ENCODE results near the gene RSAD1. TPM values are rescaled to one million over a fixed set of nuclear protein-coding genes. Genes with fewer than 3 reads are reported as not detected.
"Not testable (repeated sequence)": the region's sequence is repeated elsewhere in the genome, so short reads cannot be mapped to it uniquely, and the experiment has no call there.

The RSAD1 gene
- total RNA-seq, 3 donors from 2014 or later: 59.9 to 67.7 (median 67.4) TPM

DNA sequence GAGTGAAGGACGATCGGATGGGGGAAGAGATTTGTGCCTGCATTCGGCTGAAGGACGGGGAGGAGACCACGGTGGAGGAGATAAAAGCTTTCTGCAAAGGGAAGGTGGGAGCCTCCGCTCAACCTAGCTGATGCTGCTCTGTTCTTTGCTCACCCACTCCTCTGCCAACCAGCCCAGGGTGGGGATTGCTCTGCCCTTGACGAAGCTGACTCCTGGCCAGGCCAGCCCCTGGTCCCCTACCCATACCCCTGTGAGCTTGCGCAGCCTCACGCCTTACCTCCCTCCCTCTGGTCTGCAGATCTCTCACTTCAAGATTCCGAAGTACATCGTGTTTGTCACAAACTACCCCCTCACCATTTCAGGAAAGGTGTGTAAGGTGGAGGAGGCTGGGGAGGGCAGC is 4.8 kb upstream of the RSAD1 start:
- no peak overlapping the region for H3K4me3 Mint-ChIP-seq
- no peaks in the 10 kb centered on the region for H3K9me3 Mint-ChIP-seq
- no peak for ATAC-seq
- no peak for DNase-seq
- H3K27me3 Mint-ChIP-seq (ENCODE audit: low read depth): peaks cover 15% of the 10 kb centered on the region
- peaks cover 5% of the 10 kb centered on the region for H3K36me3 Mint-ChIP-seq (ENCODE audit: insufficient read depth)
- peaks cover 7% of the 10 kb centered on the region for H3K4me1 Mint-ChIP-seq (ENCODE audit: low read depth)

DNA sequence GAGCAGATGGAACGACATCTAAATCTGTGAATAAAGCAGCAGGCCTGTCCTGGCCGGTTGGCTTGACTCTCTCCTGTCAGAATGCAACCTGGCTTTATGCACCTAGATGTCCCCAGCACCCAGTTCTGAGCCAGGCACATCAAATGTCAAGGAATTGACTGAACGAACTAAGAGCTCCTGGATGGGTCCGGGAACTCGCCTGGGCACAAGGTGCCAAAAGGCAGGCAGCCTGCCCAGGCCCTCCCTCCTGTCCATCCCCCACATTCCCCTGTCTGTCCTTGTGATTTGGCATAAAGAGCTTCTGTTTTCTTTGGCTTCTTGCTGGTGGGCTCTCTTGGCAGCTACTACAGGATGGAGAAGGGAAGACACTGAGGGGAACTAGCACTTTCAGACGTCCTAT is 4.1 kb upstream of the RSAD1 start:
- Mint-ChIP-seq H3K9me3 (no peaks in the 10 kb centered on the region), H3K4me1 (ENCODE audit: low read depth) (peaks cover 9% of the 10 kb centered on the region), H3K27me3 (ENCODE audit: low read depth) (peaks cover 15% of the 10 kb centered on the region), H3K36me3 (ENCODE audit: insufficient read depth) (peaks cover 5% of the 10 kb centered on the region), H3K4me3 (no peak overlapping the region)
- ATAC-seq (no peak), DNase-seq (no peak)

DNA sequence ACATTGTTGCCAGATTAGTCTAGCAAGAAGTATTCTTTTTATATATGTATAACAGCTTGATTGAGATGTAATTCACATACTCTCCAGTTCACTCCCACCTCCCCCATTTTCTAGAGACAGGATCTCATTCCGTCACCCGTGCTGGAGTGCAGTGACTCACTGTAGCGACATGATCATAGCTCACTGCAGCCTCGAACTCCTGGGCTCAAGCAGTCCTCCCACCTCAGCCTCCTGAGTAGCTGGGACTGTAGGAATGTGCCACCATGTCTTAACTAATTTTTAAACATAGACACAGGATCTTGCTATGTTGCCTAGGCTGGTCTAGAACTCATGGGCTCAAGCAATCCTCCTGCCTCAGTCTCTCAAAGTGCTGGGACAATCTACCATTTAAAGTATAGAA is 3.3 kb upstream of the RSAD1 start:
- H3K4me1 Mint-ChIP-seq (ENCODE audit: low read depth): peaks cover 17% of the 10 kb centered on the region
- ATAC-seq (no peak), DNase-seq (no peak)
- H3K27me3 Mint-ChIP-seq (ENCODE audit: low read depth): peaks cover 9% of the 10 kb centered on the region
- H3K36me3 Mint-ChIP-seq (ENCODE audit: insufficient read depth): peaks cover 5% of the 10 kb centered on the region
- H3K9me3 Mint-ChIP-seq: no peaks in the 10 kb centered on the region
- no peak overlapping the region for H3K4me3 Mint-ChIP-seq

DNA sequence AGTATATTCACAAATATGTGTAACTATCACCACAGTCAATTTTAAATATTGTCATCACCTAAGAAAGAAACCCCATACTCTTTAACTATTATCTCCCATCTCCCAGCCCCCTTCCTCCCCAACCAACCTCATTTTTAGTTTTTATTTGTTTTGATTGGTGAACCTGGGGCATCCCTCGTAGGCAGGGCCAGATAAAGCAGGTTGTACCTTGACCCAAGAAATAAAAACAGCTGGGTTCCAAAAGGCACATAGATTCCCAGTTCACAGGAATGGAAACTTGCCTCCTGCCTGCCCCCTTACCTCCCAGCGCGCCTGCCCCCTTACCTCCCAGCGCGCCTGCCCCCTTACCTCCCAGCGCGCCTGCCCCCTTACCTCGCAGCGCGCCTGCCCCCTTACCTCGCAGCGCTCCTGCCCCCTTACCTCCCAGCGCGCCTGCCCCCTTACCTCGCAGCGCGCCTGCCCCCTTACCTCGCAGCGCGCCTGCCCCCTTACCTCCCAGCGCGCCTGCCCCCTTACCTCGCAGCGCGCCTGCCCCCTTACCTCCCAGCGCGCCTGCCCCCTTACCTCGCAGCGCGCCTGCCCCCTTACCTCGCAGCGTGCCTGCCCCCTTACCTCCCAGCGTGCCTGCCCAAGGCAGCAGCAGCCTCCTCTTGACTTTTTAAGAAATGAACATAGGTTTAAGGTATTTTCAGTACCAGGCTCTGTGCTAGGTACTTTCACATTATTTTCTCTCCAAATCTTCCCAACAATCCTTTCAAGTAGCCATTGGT is 2.7 kb upstream of the RSAD1 start:
- H3K27me3 Mint-ChIP-seq (ENCODE audit: low read depth); ATAC-seq; H3K9me3 Mint-ChIP-seq; DNase-seq; H3K4me3 Mint-ChIP-seq; H3K36me3 Mint-ChIP-seq (ENCODE audit: insufficient read depth): not testable (repeated sequence)
- H3K4me1 Mint-ChIP-seq (ENCODE audit: low read depth): peaks cover 21% of the 10 kb centered on the region

DNA sequence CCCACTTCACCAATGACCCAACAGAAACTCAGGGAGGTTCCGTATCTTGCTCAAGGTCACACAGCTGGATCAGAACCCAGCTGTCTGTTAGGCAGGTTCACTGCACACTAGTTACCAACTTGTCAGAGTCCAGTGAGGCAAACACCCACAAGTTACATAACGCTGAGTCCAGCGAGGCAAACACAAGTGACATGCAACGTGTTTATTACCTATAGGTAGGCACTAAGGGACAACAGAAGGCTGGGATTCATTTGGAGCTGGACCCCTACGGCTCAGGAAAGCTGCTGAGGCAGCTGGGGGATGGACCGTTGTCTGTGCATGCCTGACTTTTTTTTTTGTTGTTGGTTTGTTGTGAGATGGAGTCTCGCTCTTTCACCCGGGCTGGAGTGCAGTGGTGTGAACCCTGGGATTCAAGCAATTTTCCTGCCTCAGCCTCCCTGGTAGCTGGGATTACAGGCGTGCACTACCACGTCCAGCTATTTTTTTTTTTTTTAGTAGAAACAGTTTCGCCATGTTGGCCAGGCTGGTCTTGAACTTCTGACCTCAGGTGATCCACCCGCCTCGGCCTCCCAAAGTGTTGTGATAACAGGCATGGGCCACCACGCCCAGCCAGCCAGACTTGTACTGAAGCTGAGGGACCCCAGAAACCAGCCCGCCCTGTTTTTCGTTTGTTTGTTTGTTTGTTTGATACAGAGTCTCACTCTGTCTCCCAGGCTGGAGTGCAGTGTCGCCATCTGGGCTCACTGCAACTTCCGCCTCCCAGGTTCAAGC is 1.9 kb upstream of the RSAD1 start:
- Mint-ChIP-seq H3K4me1 (ENCODE audit: low read depth) (peaks cover 21% of the 10 kb centered on the region), H3K27me3 (ENCODE audit: low read depth) (peaks cover 4% of the 10 kb centered on the region), H3K9me3 (no peaks in the 10 kb centered on the region), H3K36me3 (ENCODE audit: insufficient read depth) (peaks cover 5% of the 10 kb centered on the region), H3K4me3 (no peak overlapping the region)
- no peak for ATAC-seq
- no peak for DNase-seq

DNA sequence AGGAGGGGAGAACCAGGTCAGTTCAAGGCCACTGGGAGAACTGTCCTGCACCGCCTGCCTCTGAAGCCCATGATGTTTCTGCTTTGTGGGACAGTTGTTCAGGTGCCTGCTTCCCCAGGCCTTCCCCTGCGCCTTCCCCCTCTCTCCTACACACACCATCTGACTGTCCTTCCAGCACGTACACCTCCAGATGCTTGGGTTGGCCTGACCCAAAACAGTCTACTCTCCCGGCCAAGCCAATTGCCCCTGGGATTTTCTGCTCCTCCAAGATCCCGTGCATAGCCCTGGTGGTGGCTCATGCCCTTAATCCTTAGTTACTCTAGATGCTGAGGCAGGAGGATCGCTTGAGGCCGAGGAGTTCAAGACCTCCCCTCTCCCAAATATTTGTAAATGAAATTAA is 684 bp upstream of the RSAD1 start:
- ATAC-seq (no peak), DNase-seq (no peak)
- Mint-ChIP-seq H3K27me3 (ENCODE audit: low read depth) (peaks cover 4% of the 10 kb centered on the region), H3K9me3 (no peaks in the 10 kb centered on the region), H3K4me3 (peak overlapping the region; percentile 80), H3K4me1 (ENCODE audit: low read depth) (peaks cover 26% of the 10 kb centered on the region), H3K36me3 (ENCODE audit: insufficient read depth) (peaks cover 7% of the 10 kb centered on the region)

DNA sequence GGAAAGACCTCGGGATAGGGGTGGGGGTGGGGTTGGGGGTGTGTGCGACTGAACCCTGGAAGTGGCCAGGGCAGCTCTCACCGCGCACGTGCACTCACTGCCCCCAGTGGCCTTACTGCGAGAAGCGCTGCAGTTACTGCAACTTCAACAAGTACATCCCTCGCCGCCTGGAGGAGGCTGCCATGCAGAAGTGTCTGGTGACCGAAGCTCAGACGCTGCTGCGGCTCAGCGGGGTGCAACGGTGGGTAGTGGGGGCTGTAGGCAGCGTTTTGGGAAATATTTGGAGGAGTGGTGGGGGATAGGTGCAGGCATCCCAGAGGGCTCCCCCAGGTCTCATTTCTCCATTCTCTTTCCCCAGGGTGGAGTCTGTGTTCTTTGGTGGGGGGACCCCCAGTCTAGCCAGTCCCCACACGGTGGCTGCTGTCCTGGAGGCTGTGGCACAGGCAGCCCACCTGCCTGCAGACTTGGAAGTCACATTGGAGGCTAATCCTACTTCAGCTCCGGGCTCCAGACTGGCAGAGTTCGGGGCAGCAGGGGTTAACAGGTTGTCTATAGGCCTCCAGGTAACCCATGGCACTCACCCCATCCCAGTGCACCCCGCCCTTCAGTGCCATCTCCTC is 972 bp downstream of the RSAD1 start:
- Mint-ChIP-seq H3K9me3 (no peaks in the 10 kb centered on the region), H3K36me3 (ENCODE audit: insufficient read depth) (peaks cover 13% of the 10 kb centered on the region), H3K4me3 (peak overlapping the region; percentile 90), H3K4me1 (ENCODE audit: low read depth) (peaks cover 26% of the 10 kb centered on the region), H3K27me3 (ENCODE audit: low read depth) (peaks cover 4% of the 10 kb centered on the region)
- ATAC-seq: peak; percentile 52 to 58
- peak; percentile 54 for DNase-seq

DNA sequence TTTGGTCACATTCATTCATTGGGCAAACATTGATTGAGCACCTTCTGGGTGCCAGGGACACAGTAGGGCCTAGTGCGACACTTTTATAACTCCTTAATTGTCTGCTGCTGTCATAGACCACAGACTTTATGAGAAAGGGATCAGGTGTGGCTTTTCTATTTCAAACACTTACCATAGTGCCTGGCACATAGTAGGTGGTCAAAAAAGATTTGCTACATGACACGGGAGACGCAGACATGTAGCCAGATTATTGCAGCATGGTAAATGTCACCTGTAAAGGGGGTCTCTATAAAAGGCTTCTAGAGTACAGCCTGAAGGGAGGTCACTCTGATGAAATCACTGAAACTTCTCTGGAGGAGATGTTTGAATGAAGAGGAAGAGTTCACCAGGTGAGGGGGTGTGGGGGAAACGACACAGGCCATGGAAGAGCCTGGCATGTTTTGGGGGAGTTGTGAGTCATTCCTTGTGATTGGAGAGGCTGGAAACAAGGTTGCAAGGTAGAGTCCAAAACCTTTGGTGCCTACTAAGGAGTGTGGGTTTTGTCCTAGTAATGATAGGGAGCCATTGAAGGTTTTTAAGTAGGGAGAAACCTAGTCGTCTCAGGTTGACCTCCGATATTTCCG is 1.6 kb downstream of the RSAD1 start:
- no peak for DNase-seq
- Mint-ChIP-seq H3K27me3 (ENCODE audit: low read depth) (peaks cover 4% of the 10 kb centered on the region), H3K4me3 (peak overlapping the region; percentile 90), H3K36me3 (ENCODE audit: insufficient read depth) (peaks cover 16% of the 10 kb centered on the region), H3K4me1 (ENCODE audit: low read depth) (peaks cover 26% of the 10 kb centered on the region), H3K9me3 (no peaks in the 10 kb centered on the region)
- no peak for ATAC-seq

DNA sequence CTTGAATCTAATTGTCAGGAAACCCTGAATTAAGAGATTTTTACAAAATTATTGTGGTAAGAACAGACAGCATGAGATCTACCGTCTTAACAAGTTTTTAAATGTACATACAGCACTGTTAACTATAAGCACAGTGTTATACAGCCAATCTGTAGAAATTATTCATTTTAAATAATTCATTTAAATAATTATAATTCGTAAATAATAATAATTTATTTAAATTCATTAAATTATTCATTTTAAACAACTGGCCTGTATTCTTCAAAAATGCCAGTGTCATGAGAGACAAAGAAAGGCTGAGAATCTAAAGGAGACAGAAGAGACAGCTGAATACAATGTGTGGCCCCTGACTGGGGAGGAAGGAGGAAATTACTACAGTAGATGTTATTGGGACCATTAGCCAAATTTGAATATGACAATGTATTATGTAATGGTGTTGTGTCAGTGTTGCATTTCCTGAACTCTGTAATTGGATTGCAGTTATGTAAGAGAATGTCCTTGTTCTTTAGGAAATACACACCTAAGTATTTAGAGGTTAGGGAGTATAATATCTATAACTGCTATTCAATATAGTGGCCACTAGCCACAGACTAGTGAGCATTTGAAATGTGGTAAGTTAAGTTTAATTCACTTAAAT is 2.3 kb downstream of the RSAD1 start:
- ATAC-seq (no peak), DNase-seq (no peak)
- Mint-ChIP-seq H3K9me3 (no peaks in the 10 kb centered on the region), H3K4me3 (no peak overlapping the region), H3K36me3 (ENCODE audit: insufficient read depth) (peaks cover 22% of the 10 kb centered on the region), H3K27me3 (ENCODE audit: low read depth) (peaks cover 4% of the 10 kb centered on the region), H3K4me1 (ENCODE audit: low read depth) (peaks cover 26% of the 10 kb centered on the region)

DNA sequence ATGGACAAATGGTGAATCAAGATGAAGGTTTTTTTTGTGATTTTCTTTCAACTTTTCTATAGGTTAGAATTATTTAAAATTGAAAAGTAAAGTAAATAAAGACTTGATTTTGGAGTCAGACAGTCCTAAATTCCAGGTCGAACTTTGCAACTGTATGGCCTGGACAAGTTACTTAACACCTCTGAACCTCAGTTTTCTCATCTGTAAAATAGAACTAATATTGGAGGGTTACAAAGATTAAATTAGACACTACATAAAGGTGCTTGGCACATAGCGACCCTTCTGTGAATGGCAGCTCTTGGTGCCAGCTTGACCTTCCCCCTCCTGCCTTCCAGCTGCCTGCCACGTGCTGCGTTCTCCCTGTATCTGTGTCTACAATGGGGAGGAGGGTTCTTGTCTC is 3.0 kb downstream of the RSAD1 start:
- no peak for ATAC-seq
- no peak for DNase-seq
- Mint-ChIP-seq H3K4me1 (ENCODE audit: low read depth) (peaks cover 26% of the 10 kb centered on the region), H3K27me3 (ENCODE audit: low read depth) (no peaks in the 10 kb centered on the region), H3K36me3 (ENCODE audit: insufficient read depth) (peaks cover 23% of the 10 kb centered on the region), H3K4me3 (no peak overlapping the region), H3K9me3 (no peaks in the 10 kb centered on the region)

DNA sequence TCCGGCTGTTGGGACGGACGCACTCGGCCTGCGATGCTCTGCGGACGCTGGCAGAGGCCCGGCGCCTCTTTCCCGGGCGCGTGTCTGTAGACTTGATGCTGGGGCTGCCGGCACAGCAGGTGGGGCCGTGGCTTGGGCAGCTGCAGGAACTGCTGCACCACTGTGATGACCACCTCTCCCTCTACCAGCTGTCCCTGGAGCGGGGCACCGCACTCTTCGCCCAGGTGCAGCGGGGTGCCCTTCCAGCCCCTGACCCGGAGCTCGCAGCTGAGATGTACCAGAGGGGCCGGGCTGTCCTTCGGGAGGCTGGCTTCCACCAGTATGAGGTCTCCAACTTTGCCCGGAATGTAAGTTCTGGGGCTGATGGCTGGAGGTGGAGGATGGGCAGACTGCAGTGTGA is 3.5 kb downstream of the RSAD1 start:
- Mint-ChIP-seq H3K9me3 (no peaks in the 10 kb centered on the region), H3K27me3 (ENCODE audit: low read depth) (no peaks in the 10 kb centered on the region), H3K36me3 (ENCODE audit: insufficient read depth) (peaks cover 23% of the 10 kb centered on the region), H3K4me1 (ENCODE audit: low read depth) (peaks cover 26% of the 10 kb centered on the region), H3K4me3 (no peak overlapping the region)
- no peak for DNase-seq
- no peak for ATAC-seq

DNA sequence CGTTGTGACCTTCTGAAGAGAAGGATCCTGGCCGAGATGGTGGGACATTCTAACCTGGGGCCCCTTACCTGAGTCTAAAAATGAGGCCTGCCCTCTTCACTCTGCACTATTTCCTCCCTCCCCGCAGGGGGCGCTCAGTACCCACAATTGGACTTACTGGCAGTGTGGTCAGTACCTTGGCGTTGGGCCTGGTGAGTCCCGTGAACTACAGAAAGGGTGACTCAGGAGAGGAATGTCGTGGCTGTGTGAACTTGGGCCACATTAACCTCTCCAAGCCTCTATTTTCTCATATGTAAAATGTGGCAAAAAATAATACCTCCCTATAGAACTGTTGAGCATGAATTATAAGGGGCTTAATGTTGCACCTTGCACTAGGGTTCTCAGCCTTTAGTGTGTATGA is 3.9 kb downstream of the RSAD1 start:
- Mint-ChIP-seq H3K9me3 (no peaks in the 10 kb centered on the region), H3K4me1 (ENCODE audit: low read depth) (peaks cover 26% of the 10 kb centered on the region), H3K36me3 (ENCODE audit: insufficient read depth) (peaks cover 23% of the 10 kb centered on the region), H3K27me3 (ENCODE audit: low read depth) (no peaks in the 10 kb centered on the region), H3K4me3 (no peak overlapping the region)
- peak; percentile 55 for DNase-seq
- ATAC-seq: peak; percentile 14 to 22

DNA sequence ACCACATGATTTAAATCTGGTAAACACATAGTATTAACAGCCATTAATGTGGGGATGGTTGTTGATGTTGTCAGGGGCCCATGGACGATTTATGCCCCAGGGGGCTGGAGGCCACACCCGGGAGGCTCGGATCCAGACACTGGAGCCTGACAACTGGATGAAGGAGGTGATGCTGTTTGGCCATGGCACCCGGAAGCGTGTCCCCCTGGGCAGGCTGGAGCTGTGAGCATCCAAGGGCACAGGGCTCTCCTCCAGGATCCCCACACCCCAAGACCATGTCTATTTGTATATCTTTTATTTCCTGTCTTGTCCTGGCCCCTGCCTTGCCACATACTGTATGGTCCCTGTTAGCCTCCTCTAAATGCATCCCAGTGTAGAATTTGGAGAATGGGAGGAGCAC is 4.6 kb downstream of the RSAD1 start:
- ATAC-seq (no peak), DNase-seq (no peak)
- Mint-ChIP-seq H3K27me3 (ENCODE audit: low read depth) (no peaks in the 10 kb centered on the region), H3K36me3 (ENCODE audit: insufficient read depth) (peaks cover 23% of the 10 kb centered on the region), H3K4me3 (no peak overlapping the region), H3K4me1 (ENCODE audit: low read depth) (peaks cover 22% of the 10 kb centered on the region), H3K9me3 (no peaks in the 10 kb centered on the region)
